ENCODE measurements around the gene XPNPEP1.

Gene XPNPEP1

GRCh38 chr10:109966961-109967738 lies 43.8 kb upstream of the XPNPEP1 start:
- H3K27ac ChIP-seq (ENCODE audit: low read depth, low read length, poor library complexity, severe bottlenecking), result no peak overlapping the region
- no peaks in the 10 kb centered on the region for H3K9me3 ChIP-seq (ENCODE audit: low read length)
- no peaks in the 10 kb centered on the region for H3F3A ChIP-seq (ENCODE audit: insufficient read depth, low read length)
- no peaks in the 10 kb centered on the region for H3K79me2 ChIP-seq (ENCODE audit: insufficient read depth, low read length)
- TF ChIP-seq CTCF (IDR thresholded peaks at IDR 0.05; ENCODE audit: low read length) (no peak), EZH2 (IDR thresholded peaks at IDR 0.05; ENCODE audit: borderline replicate concordance, low read length) (no peak)
- H3K4me3 ChIP-seq (ENCODE audit: low read depth, low read length, poor library complexity, severe bottlenecking), result no peak overlapping the region
- H3K27me3 ChIP-seq (ENCODE audit: insufficient read depth, low read length), result peaks cover 3% of the 10 kb centered on the region; the same call in 1 of the 2 replicates
- no peak overlapping the region for H3K4me2 ChIP-seq (ENCODE audit: low read length)
- no peaks in the 10 kb centered on the region for H3K36me3 ChIP-seq (ENCODE audit: insufficient read depth, low read length)
- no peaks in the 10 kb centered on the region for H3K4me1 ChIP-seq (ENCODE audit: insufficient read depth, low read length, severe bottlenecking)
- H2AFZ ChIP-seq (ENCODE audit: low read length), result no peak overlapping the region
- H3K9me2 ChIP-seq (ENCODE audit: low read depth, low read length), result no peaks in the 10 kb centered on the region
- no peaks in the 10 kb centered on the region for H4K20me1 ChIP-seq (ENCODE audit: insufficient read depth, low read length)
- H3K9ac ChIP-seq (ENCODE audit: low read length), result no peak overlapping the region

- no peaks in the 10 kb centered on the region for H3K27me3 ChIP-seq (ENCODE audit: insufficient read depth, low read length)
- no peak overlapping the region for H2AFZ ChIP-seq (ENCODE audit: low read length)
- no peak for TF ChIP-seq EZH2 (IDR thresholded peaks at IDR 0.05; ENCODE audit: borderline replicate concordance, low read length)
- TF ChIP-seq CTCF (IDR thresholded peaks at IDR 0.05; ENCODE audit: low read length), result no peak
- H3K9me3 ChIP-seq (ENCODE audit: low read length), result no peaks in the 10 kb centered on the region
- no peak overlapping the region for H3K9ac ChIP-seq (ENCODE audit: low read length)
- H3K4me1 ChIP-seq (ENCODE audit: insufficient read depth, low read length, severe bottlenecking), result no peaks in the 10 kb centered on the region
- no peak overlapping the region for H3K27ac ChIP-seq (ENCODE audit: low read depth, low read length, poor library complexity, severe bottlenecking)
- H3K4me2 ChIP-seq (ENCODE audit: low read length), result no peak overlapping the region
- H3F3A ChIP-seq (ENCODE audit: insufficient read depth, low read length), result no peaks in the 10 kb centered on the region
- H4K20me1 ChIP-seq (ENCODE audit: insufficient read depth, low read length), result no peaks in the 10 kb centered on the region
- no peaks in the 10 kb centered on the region for H3K9me2 ChIP-seq (ENCODE audit: low read depth, low read length)
- no peaks in the 10 kb centered on the region for H3K36me3 ChIP-seq (ENCODE audit: insufficient read depth, low read length)
- H3K79me2 ChIP-seq (ENCODE audit: insufficient read depth, low read length), result no peaks in the 10 kb centered on the region
- no peak overlapping the region for H3K4me3 ChIP-seq (ENCODE audit: low read depth, low read length, poor library complexity, severe bottlenecking)
Observed at GRCh38 chr10:109964318-109964717, 41.0 kb upstream of the XPNPEP1 start.

GRCh38 chr10:109963439-109963838 lies 40.1 kb upstream of the XPNPEP1 start:
- Histone ChIP-seq H4K20me1 (ENCODE audit: insufficient read depth, low read length) (no peaks in the 10 kb centered on the region), H3K4me2 (ENCODE audit: low read length) (no peak overlapping the region), H3K4me1 (ENCODE audit: insufficient read depth, low read length, severe bottlenecking) (no peaks in the 10 kb centered on the region), H3K27ac (ENCODE audit: low read depth, low read length, poor library complexity, severe bottlenecking) (no peak overlapping the region), H3K9me2 (ENCODE audit: low read depth, low read length) (no peaks in the 10 kb centered on the region), H3K36me3 (ENCODE audit: insufficient read depth, low read length) (no peaks in the 10 kb centered on the region), H3K9me3 (ENCODE audit: low read length) (no peaks in the 10 kb centered on the region), H3K27me3 (ENCODE audit: insufficient read depth, low read length) (no peaks in the 10 kb centered on the region), H3F3A (ENCODE audit: insufficient read depth, low read length) (no peaks in the 10 kb centered on the region), H3K4me3 (ENCODE audit: low read depth, low read length, poor library complexity, severe bottlenecking) (no peak overlapping the region), H3K9ac (ENCODE audit: low read length) (no peak overlapping the region), H2AFZ (ENCODE audit: low read length) (no peak overlapping the region), H3K79me2 (ENCODE audit: insufficient read depth, low read length) (no peaks in the 10 kb centered on the region)
- no peak for TF ChIP-seq EZH2 (IDR thresholded peaks at IDR 0.05; ENCODE audit: borderline replicate concordance, low read length)
- TF ChIP-seq CTCF (IDR thresholded peaks at IDR 0.05; ENCODE audit: low read length), result no peak

Data from OCI-LY1 (cell line).